Caki2 (cell line): ENCODE data around the gene LRRK2. TPM values are rescaled to one million over a fixed set of nuclear protein-coding genes. Genes with fewer than 3 reads are reported as not detected.

Experiments used
- total RNA-seq: library from RNA; depleted of rRNA; stranded (reverse); fragments of >200 nt; shearing (Covaris generic); gene quantifications from 2 replicates; pipeline ENCODE4 v1.2.3, GENCODE V29; 2014; ENCODE audit warnings: low replicate concordance; rRNA removed

LRRK2 gene
- total RNA-seq, 1 experiment from 2014 or later = 2.5 TPM

Other genes starting within 250 kb of the LRRK2 start
- gene SLC2A13, start 118.9 kb upstream of the LRRK2 start, total RNA-seq = 6.8 and 9.2 TPM in 2 replicates